GM13976 (cell line): Measurements from ENCODE around the gene HTR1E.

ENCODE experiments used
- DNase-seq: peaks from one replicate; pipeline ENCODE4 v3.0.0; 2012; ENCODE audit warnings: low spot score
- in situ Hi-C: fragments of 300-500 bp; cut with MboI; formaldehyde crosslinking; loops from one replicate; pipeline ENCODE4 v1.12.0; 2022; ENCODE audit warnings: low sequenced_read_pairs, mixed read lengths, inconsistent platforms; ENCODE audit not compliant: unreplicated experiment
- TF ChIP-seq, protein P1 (sequence below): IDR thresholded peaks from 2 replicates; pipeline ENCODE4 v1.5.1; 2012; ENCODE audit warnings: borderline replicate concordance, mild to moderate bottlenecking; ENCODE audit not compliant: insufficient read depth; ENCODE audit errors: extremely low read depth, missing control alignments, control extremely low read depth

HTR1E gene

GRCh38 chr6:86959656-86960055 lies 22.3 kb downstream of the HTR1E start:
- no peak for DNase-seq
- TF ChIP-seq, protein P1, sequence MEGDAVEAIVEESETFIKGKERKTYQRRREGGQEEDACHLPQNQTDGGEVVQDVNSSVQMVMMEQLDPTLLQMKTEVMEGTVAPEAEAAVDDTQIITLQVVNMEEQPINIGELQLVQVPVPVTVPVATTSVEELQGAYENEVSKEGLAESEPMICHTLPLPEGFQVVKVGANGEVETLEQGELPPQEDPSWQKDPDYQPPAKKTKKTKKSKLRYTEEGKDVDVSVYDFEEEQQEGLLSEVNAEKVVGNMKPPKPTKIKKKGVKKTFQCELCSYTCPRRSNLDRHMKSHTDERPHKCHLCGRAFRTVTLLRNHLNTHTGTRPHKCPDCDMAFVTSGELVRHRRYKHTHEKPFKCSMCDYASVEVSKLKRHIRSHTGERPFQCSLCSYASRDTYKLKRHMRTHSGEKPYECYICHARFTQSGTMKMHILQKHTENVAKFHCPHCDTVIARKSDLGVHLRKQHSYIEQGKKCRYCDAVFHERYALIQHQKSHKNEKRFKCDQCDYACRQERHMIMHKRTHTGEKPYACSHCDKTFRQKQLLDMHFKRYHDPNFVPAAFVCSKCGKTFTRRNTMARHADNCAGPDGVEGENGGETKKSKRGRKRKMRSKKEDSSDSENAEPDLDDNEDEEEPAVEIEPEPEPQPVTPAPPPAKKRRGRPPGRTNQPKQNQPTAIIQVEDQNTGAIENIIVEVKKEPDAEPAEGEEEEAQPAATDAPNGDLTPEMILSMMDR = no peak
- in situ Hi-C loops = no loop called here

DNA sequence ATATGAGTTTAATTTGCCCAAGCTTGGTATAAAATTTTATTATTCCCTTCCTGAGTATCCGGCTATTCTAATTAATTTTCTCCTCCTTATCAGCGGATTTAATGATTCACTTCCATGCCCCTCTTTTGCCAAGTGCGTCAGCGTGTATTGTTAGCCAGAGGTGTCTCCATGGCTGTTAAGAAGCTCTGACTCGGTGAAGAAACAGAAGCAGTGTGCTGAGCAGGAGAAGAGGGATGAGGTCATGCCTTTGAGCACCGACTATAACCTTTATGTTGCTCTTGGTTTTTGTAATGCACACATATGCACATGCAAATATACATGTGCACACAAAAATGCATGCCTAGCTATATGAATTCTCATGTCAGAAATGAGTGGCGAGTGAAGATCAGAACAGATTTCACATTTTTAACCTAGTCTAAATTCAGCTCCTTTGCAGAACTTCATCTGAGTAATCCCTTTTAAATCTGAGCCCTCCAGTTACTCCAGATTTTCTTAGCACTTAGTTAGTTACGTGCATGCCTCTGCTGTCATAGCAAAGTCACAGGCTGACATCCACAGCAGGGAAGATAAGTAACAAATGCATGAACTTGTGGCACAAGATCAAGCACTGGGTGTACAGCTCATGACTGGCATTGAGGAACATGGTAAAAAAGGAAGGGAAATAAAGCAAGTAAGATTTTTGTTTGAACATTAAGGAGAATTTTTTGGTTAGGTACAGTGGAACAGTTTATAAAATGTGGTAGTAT lies 24.3 kb downstream of the HTR1E start:
- in situ Hi-C loops = no loop called here
- no peak for DNase-seq
- TF ChIP-seq, protein P1 = no peak

DNA sequence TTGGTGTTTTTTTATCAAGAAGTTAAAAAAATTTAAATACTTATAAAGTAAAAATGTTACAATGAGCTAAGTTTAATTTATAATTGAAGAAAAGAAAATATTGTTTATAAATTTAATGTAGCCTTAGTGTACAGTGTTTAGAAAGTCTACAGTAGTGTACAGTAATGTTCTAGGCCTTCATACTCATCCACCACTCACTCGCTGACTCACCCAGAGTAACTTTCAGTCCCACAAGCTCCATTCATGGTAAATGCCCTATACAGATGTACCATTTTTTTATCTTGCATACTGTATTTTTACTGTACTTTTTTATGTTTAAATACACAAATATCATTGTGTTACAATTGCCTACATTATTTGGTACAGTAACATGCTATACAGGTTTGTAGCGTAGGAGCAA lies 26.0 kb downstream of the HTR1E start:
- TF ChIP-seq, protein P1 = no peak
- in situ Hi-C loops = no loop called here
- DNase-seq = no peak

- DNase-seq = no peak
- TF ChIP-seq, protein P1 = no peak
- in situ Hi-C loops = no loop called here
These were observed 26.8 kb downstream of the HTR1E start for GRCh38 chr6:86964029-86964579.

DNA sequence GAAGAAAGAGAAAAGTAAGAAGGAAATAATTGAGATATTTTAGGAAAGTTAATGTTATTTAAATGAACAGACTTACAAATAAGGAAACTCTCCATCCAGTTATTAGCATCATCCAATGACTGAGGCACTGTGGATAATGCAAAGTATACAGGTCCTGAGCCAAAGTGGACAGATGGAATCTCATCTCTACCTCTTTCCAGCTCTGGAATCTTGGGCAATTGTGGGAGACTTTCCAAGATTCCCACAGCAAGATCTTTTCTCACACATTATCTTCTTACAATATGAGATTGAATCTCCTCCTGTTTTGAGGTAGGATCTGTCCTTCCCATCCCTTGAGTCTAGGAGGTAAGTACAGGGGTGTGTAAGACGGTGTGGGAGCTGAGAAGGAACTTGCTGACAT lies 28.9 kb downstream of the HTR1E start:
- in situ Hi-C loops = no loop called here
- TF ChIP-seq, protein P1 = no peak
- DNase-seq = no peak

GRCh38 chr6:86969573-86969972 lies 32.2 kb downstream of the HTR1E start:
- TF ChIP-seq, protein P1 = no peak
- in situ Hi-C loops = no loop called here
- no peak for DNase-seq
